ENCODE data around the gene LHX6. TPM values are rescaled to one million over a fixed set of nuclear protein-coding genes. Genes with fewer than 3 reads are reported as not detected.
A peak's percentile ranks its signal among the peaks of the same experiment; 100 is the strongest.

The LHX6 gene
- under 1 TPM; 0.07 to 0.22 TPM for total RNA-seq

- no peaks in the 10 kb centered on the region for H3K36me3 Mint-ChIP-seq (ENCODE audit: low read depth)
- H3K9me3 Mint-ChIP-seq: no peaks in the 10 kb centered on the region
- intact Hi-C loops (cut with micrococcal nuclease): no loop called here
- peak; percentile 30 for ATAC-seq
- no peak within 1 kb of the TSS for H3K27ac Mint-ChIP-seq
- H3K27me3 Mint-ChIP-seq: peaks cover 27% of the 10 kb centered on the region
- TF ChIP-seq CTCF (IDR thresholded peaks at IDR 0.05): no peak
- ChIA-PET POLR2A (no interaction called here), CTCF (no interaction called here)
- peaks cover 2% of the 10 kb centered on the region for H3K4me1 Mint-ChIP-seq (ENCODE audit: low read depth)
- H3K4me3 Mint-ChIP-seq: peak within 1 kb of the TSS; percentile 19
- no peak for DNase-seq
Measured at GRCh38 chr9:122228568-122229484, at the start of gene LHX6. LHX6 (minus strand) TSS chr9:122228957; CDS start chr9:122228740, 217 bp downstream.

- intact Hi-C loops (cut with micrococcal nuclease): no loop called here
- Mint-ChIP-seq H3K4me3 (no peak overlapping the region), H3K36me3 (ENCODE audit: low read depth) (peaks cover 72% of the 10 kb centered on the region), H3K27ac (no peak overlapping the region), H3K27me3 (no peaks in the 10 kb centered on the region), H3K4me1 (ENCODE audit: low read depth) (peaks cover 22% of the 10 kb centered on the region), H3K9me3 (peaks cover 4% of the 10 kb centered on the region)
- ChIA-PET CTCF (interaction anchor here (1.0 kb wide), 1 partner anchor 12 kb away, joined by 3 read pairs; no protein-coding TSS in a partner anchor), POLR2A (interaction anchor here (0.8 kb wide), 1 partner anchor 144 kb away, joined by 3 read pairs; no protein-coding TSS in a partner anchor)
- no peak for TF ChIP-seq CTCF (IDR thresholded peaks at IDR 0.05)
- ATAC-seq (no peak), DNase-seq (no peak)
Measured at GRCh38 chr9:122277285-122277897, 48.6 kb upstream of the LHX6 start.

GRCh38 chr9:122276096-122276495 is 47.3 kb upstream of the LHX6 start:
- Mint-ChIP-seq H3K9me3 (peaks cover 4% of the 10 kb centered on the region), H3K4me3 (no peak overlapping the region), H3K27me3 (no peaks in the 10 kb centered on the region), H3K4me1 (ENCODE audit: low read depth) (peaks cover 28% of the 10 kb centered on the region), H3K27ac (no peak overlapping the region), H3K36me3 (ENCODE audit: low read depth) (peaks cover 73% of the 10 kb centered on the region)
- POLR2A ChIA-PET: no interaction called here
- intact Hi-C loops (cut with micrococcal nuclease): no loop called here
- DNase-seq: no peak
- CTCF ChIA-PET: no interaction called here
- ATAC-seq: no peak
- no peak for TF ChIP-seq CTCF (IDR thresholded peaks at IDR 0.05)

- H3K27me3 Mint-ChIP-seq: no peaks in the 10 kb centered on the region
- peaks cover 31% of the 10 kb centered on the region for H3K4me1 Mint-ChIP-seq (ENCODE audit: low read depth)
- intact Hi-C loops (cut with micrococcal nuclease): no loop called here
- ChIA-PET POLR2A (no interaction called here), CTCF (no interaction called here)
- no peak overlapping the region for H3K27ac Mint-ChIP-seq
- ATAC-seq (no peak), DNase-seq (no peak)
- H3K4me3 Mint-ChIP-seq: no peak overlapping the region
- H3K9me3 Mint-ChIP-seq: peaks cover 4% of the 10 kb centered on the region
- TF ChIP-seq CTCF (IDR thresholded peaks at IDR 0.05): no peak
- peaks cover 69% of the 10 kb centered on the region for H3K36me3 Mint-ChIP-seq (ENCODE audit: low read depth)
Measured at GRCh38 chr9:122274055-122274454, 45.3 kb upstream of the LHX6 start.

All from activated CD8-positive, alpha-beta T cell treated with anti-CD3 and anti-CD28 coated beads for 36 hours (primary cell).